SJCRH30 (cell line): Measurements from ENCODE around the gene KIZ. TPM values are rescaled to one million over a fixed set of nuclear protein-coding genes. Genes with fewer than 3 reads are reported as not detected.

Experiments used
- DNase-seq, 2 experiments: peaks; one replicate each; pipeline ENCODE4 v3.0.0-alpha.2; 2015 to 2020
- H3K27ac ChIP-seq: fragments of 250-450 bp; sonication (Bioruptor Pico); 2 replicates; pipeline ENCODE4 v1.5.1; 2020; ENCODE audit warnings: mild to moderate bottlenecking, moderate library complexity
- H3K27me3 ChIP-seq: fragments of 250-450 bp; sonication (Bioruptor Pico); 2 replicates; pipeline ENCODE4 v1.5.1; 2020; ENCODE audit warnings: mild to moderate bottlenecking, moderate library complexity
- H3K36me3 ChIP-seq: fragments of 250-450 bp; sonication (Bioruptor Pico); 2 replicates; pipeline ENCODE4 v1.5.1; 2020; ENCODE audit warnings: mild to moderate bottlenecking, moderate library complexity
- H3K4me1 ChIP-seq: fragments of 250-450 bp; sonication (Bioruptor Pico); 2 replicates; pipeline ENCODE4 v1.5.1; 2020; ENCODE audit warnings: mild to moderate bottlenecking, moderate library complexity
- H3K4me3 ChIP-seq: fragments of 250-450 bp; sonication (Bioruptor Pico); 2 replicates; pipeline ENCODE4 v1.5.1; 2020; ENCODE audit warnings: mild to moderate bottlenecking, moderate library complexity
- H3K9me3 ChIP-seq: fragments of 250-450 bp; sonication (Bioruptor Pico); replicated peaks from 2 replicates; pipeline ENCODE4 v1.5.1; 2020; ENCODE audit warnings: mild to moderate bottlenecking, moderate library complexity
- total RNA-seq: library from RNA; depleted of rRNA; stranded (reverse); fragments of >200 nt; shearing (Covaris generic); gene quantifications from 2 replicates; pipeline ENCODE4 v1.2.3, GENCODE V29; 2014; rRNA removed

Gene KIZ, protein sequence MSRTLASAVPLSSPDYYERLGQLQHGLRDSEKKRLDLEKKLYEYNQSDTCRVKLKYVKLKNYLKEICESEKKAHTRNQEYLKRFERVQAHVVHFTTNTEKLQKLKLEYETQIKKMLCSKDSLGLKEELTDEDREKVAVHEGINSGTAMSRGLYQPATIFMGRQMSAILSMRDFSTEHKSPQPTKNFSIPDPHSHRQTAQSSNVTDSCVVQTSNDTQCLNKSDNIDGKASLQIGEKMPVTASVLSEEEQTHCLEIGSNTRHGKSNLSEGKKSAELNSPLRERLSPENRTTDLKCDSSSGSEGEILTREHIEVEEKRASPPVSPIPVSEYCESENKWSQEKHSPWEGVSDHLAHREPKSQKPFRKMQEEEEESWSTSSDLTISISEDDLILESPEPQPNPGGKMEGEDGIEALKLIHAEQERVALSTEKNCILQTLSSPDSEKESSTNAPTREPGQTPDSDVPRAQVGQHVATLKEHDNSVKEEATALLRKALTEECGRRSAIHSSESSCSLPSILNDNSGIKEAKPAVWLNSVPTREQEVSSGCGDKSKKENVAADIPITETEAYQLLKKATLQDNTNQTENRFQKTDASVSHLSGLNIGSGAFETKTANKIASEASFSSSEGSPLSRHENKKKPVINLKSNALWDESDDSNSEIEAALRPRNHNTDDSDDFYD
- total RNA-seq, result 17.8 and 18.3 TPM in 2 replicates

GRCh38 chr20:21125849-21126580 is at the start of gene KIZ:
Gene KIZ (plus strand): TSS chr20:21126082. CDS start chr20:21126116, 34 bp downstream.
- Histone ChIP-seq H3K36me3 (no peaks in the 10 kb centered on the region), H3K27ac (peak within 1 kb of the TSS; percentile 78), H3K27me3 (no peaks in the 10 kb centered on the region), H3K4me1 (no peaks in the 10 kb centered on the region), H3K9me3 (no peaks in the 10 kb centered on the region), H3K4me3 (peak within 1 kb of the TSS; percentile 93)
- DNase-seq, result peak; percentile 96 to 97

- no peak for DNase-seq
- Histone ChIP-seq H3K27me3 (no peaks in the 10 kb centered on the region), H3K4me1 (peaks cover 6% of the 10 kb centered on the region; the same call in 1 of the 2 replicates), H3K27ac (no peak overlapping the region), H3K9me3 (no peaks in the 10 kb centered on the region), H3K36me3 (no peaks in the 10 kb centered on the region), H3K4me3 (no peak overlapping the region)
Observed at GRCh38 chr20:21077809-21078345, 48.0 kb upstream of the KIZ start.

GRCh38 chr20:21082584-21082983 is 43.3 kb upstream of the KIZ start:
- Histone ChIP-seq H3K27me3 (no peaks in the 10 kb centered on the region), H3K4me1 (no peaks in the 10 kb centered on the region), H3K36me3 (no peaks in the 10 kb centered on the region), H3K9me3 (no peaks in the 10 kb centered on the region), H3K27ac (no peak overlapping the region), H3K4me3 (no peak overlapping the region)
- no peak for DNase-seq

DNA sequence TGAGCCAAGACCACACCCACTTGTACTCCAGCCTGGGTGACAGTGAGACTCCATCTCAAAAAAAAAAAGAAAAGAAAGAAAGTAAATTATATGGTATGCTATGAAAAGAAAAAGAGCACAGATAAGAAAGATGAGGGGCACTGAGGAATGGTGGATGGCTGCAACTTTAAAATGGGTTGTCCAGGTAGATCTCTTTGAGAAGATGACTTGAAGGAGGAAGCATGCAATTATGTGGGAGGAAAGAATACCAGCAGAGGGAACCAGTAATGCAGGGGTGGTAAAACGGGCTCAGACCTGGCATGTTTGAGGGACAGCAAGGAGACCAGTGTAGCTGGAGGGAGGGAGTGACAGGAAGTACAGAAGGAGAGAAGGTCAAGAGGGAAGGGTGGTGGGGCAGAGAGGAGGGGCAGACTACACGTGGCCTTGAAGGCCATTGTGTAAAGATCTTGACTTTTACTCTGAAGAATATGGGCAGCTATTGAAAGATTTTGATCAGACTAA is 42.0 kb upstream of the KIZ start:
- H3K9me3 ChIP-seq, result no peaks in the 10 kb centered on the region
- no peaks in the 10 kb centered on the region; the same call in 1 of the 2 replicates for H3K4me1 ChIP-seq
- no peaks in the 10 kb centered on the region for H3K27me3 ChIP-seq
- no peaks in the 10 kb centered on the region for H3K36me3 ChIP-seq
- DNase-seq, result no peak
- H3K4me3 ChIP-seq, result no peak overlapping the region
- H3K27ac ChIP-seq, result no peak overlapping the region

- no peak for DNase-seq
- Histone ChIP-seq H3K4me3 (no peak overlapping the region), H3K27me3 (no peaks in the 10 kb centered on the region), H3K4me1 (peaks cover 10% of the 10 kb centered on the region), H3K27ac (no peak overlapping the region), H3K36me3 (no peaks in the 10 kb centered on the region), H3K9me3 (no peaks in the 10 kb centered on the region)
Observed at GRCh38 chr20:21087862-21088540, 37.9 kb upstream of the KIZ start.

GRCh38 chr20:21089391-21089790 is 36.5 kb upstream of the KIZ start:
- Histone ChIP-seq H3K36me3 (no peaks in the 10 kb centered on the region), H3K27ac (no peak overlapping the region), H3K4me1 (peaks cover 10% of the 10 kb centered on the region), H3K9me3 (no peaks in the 10 kb centered on the region), H3K27me3 (no peaks in the 10 kb centered on the region), H3K4me3 (peak overlapping the region; percentile 29; the same call in 1 of the 2 replicates)
- no peak for DNase-seq

- peak overlapping the region; percentile 29 for H3K4me3 ChIP-seq
- H3K27me3 ChIP-seq, result no peaks in the 10 kb centered on the region
- no peak for DNase-seq
Observed at GRCh38 chr20:21090111-21090618, 35.7 kb upstream of the KIZ start.

DNA sequence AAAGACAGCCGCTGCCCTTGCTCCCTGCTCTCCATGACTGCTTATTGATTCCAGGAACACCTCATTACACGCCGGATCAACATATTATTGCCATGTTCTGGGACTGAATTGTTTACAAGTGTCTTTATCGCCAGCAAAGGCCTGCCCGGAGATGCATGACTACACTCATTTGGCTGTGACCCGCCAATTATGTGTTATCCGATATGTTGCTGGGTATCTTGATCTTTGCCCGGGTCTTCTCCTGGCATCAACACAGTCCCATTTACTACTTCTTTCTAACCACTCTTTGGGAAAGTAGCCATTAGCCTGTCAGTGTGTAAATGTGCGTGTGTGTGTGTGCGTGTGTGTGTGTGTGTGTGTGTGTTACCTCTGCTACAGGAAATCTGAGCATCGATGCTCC is 35.2 kb upstream of the KIZ start:
- H3K36me3 ChIP-seq, result no peaks in the 10 kb centered on the region
- DNase-seq, result peak in 1 of 2 experiments; percentile 44
- H3K4me1 ChIP-seq, result peaks cover 10% of the 10 kb centered on the region
- no peak overlapping the region for H3K27ac ChIP-seq
- no peaks in the 10 kb centered on the region for H3K9me3 ChIP-seq
- peak overlapping the region; percentile 29 for H3K4me3 ChIP-seq
- no peaks in the 10 kb centered on the region for H3K27me3 ChIP-seq

More at GRCh38 chr20:21090111-21090618, 35.7 kb upstream of the KIZ start:
- H3K36me3 ChIP-seq, result no peaks in the 10 kb centered on the region
- no peak overlapping the region for H3K27ac ChIP-seq
- H3K4me1 ChIP-seq, result peaks cover 10% of the 10 kb centered on the region
- H3K9me3 ChIP-seq, result no peaks in the 10 kb centered on the region

GRCh38 chr20:21092806-21093205 is 33.1 kb upstream of the KIZ start:
- DNase-seq, result no peak
- Histone ChIP-seq H3K27me3 (no peaks in the 10 kb centered on the region), H3K4me1 (peaks cover 10% of the 10 kb centered on the region), H3K27ac (no peak overlapping the region), H3K36me3 (no peaks in the 10 kb centered on the region), H3K4me3 (no peak overlapping the region), H3K9me3 (no peaks in the 10 kb centered on the region)

GRCh38 chr20:21096321-21097043 is 29.4 kb upstream of the KIZ start:
- peak overlapping the region; percentile 23 for H3K4me3 ChIP-seq
- H3K27ac ChIP-seq, result no peak overlapping the region
- H3K9me3 ChIP-seq, result no peaks in the 10 kb centered on the region
- no peaks in the 10 kb centered on the region for H3K36me3 ChIP-seq
- no peaks in the 10 kb centered on the region for H3K4me1 ChIP-seq
- H3K27me3 ChIP-seq, result no peaks in the 10 kb centered on the region
- peak; percentile 38 to 67 for DNase-seq

DNA sequence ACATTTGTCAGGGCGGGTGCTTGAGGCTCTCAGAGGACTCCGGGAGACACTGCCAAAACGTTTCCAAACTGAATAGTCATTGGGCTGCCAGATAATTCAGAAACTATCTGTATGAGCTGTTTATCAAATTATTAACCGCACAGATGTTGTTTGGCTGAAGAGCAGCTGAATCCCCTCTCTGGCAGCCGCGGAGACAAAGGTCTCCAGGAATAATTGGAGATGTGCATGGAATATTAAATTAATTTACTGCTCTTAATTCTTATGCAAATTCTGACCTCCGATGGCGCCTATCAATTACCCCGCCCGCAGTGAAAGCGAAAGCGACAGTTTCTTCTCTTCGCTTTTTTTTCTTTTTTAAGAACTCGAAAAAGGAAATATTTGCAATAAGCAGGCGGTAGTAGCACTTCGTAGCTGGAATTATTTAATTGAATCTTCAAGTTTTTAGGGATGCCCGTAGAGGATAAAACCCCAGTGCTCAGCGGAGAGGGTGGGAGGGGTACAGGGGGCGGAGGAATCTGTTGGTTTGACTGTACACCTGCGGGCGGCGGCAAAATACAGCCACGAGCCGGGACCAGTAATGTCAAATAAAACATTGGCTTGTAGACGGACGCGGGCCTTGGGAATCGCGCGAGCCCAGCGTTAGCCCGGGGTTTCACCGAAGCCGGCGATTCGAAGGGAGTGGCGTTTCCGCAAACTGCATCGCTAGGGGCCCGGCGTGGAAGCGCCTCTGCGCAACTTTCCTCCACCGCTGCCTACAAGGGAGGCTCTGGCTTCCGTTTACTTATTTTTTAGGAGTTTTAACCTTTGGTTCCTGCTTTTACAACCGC is 25.9 kb upstream of the KIZ start:
- H3K27me3 ChIP-seq, result no peaks in the 10 kb centered on the region

GRCh38 chr20:21100578-21101452 is 25.1 kb upstream of the KIZ start:
- Histone ChIP-seq H3K9me3 (no peaks in the 10 kb centered on the region), H3K36me3 (no peaks in the 10 kb centered on the region), H3K27me3 (no peaks in the 10 kb centered on the region), H3K4me3 (no peak overlapping the region), H3K4me1 (no peaks in the 10 kb centered on the region), H3K27ac (no peak overlapping the region)
- DNase-seq, result no peak

More for the DNA sequence above, 25.9 kb upstream of the KIZ start:
- no peak overlapping the region for H3K4me3 ChIP-seq
- H3K4me1 ChIP-seq, result no peaks in the 10 kb centered on the region
- no peak overlapping the region for H3K27ac ChIP-seq
- H3K9me3 ChIP-seq, result no peaks in the 10 kb centered on the region
- no peaks in the 10 kb centered on the region for H3K36me3 ChIP-seq
- DNase-seq, result no peak
